Endothelial cell of umbilical vein (primary cell): ENCODE data around the gene BLZF1. TPM values are rescaled to one million over a fixed set of nuclear protein-coding genes. Genes with fewer than 3 reads are reported as not detected.

Experiments
- BruUV-seq: library from RNA; stranded (reverse); fragments of 400-500 nt; replicated peaks from 2 replicates; lab custom pipeline; 2021; lab: Mats Ljungman, UMichigan
- CTCF ChIA-PET: fragments of 300-600, 350-600 bp; sonication (Branson Sonifier 250); formaldehyde crosslinking; loops from one replicate; lab custom pipeline; 2021; ENCODE audit warnings: antibody characterized with exemption, inconsistent platforms; lab: Charles Lee
- POLR2A ChIA-PET: fragments of 300-600, 350-600 bp; sonication (Branson Sonifier 250); formaldehyde crosslinking; loops from one replicate; lab custom pipeline; 2021; ENCODE audit warnings: antibody characterized with exemption, inconsistent platforms; lab: Charles Lee
- DNase-seq: peaks from one replicate; pipeline ENCODE4 v3.0.0-alpha.2; 2011; ENCODE audit warnings: low read depth, low spot score
- FAIRE-seq: peaks from 2 replicates; lab custom pipeline; 2011; peaks lifted over from hg19 to GRCh38; lab: Jason Lieb, UNC
- H2AFZ ChIP-seq: 2 replicates; pipeline ENCODE4 v1.6.0; 2012; ENCODE audit warnings: low read depth, low read length, control low read depth, inconsistent platforms
- H3K27ac ChIP-seq: 2 replicates; pipeline ENCODE4 v1.5.1; 2011; ENCODE audit warnings: low read depth, mild to moderate bottlenecking, control low read depth, low read length, moderate library complexity; ENCODE audit not compliant: insufficient read depth
- H3K27me3 ChIP-seq, 2 experiments: 2 replicates each; pipeline versions ENCODE4 v1.6.0 to v1.6.1; 2011; ENCODE audit warnings: low read length in 2 of 2, mixed read lengths in 1 of 2; ENCODE audit not compliant: control insufficient read depth in 2 of 2, insufficient read depth in 2 of 2
- H3K36me3 ChIP-seq, 2 experiments: 2 replicates in 1 of 2; 3 replicates in 1 of 2; pipeline ENCODE4 v1.5.1; 2011; ENCODE audit warnings: low read length in 2 of 2, mild to moderate bottlenecking in 1 of 2, moderate library complexity in 1 of 2; ENCODE audit not compliant: control insufficient read depth in 2 of 2, insufficient read depth in 2 of 2; ENCODE audit errors: extremely low read depth in 1 of 2
- H3K4me1 ChIP-seq: 3 replicates; pipeline ENCODE4 v1.5.1; 2011; ENCODE audit warnings: mild to moderate bottlenecking, low read length; ENCODE audit not compliant: control insufficient read depth, insufficient read depth; ENCODE audit errors: extremely low read depth
- H3K4me2 ChIP-seq: 2 replicates; pipeline ENCODE4 v1.6.1; 2011; ENCODE audit warnings: low read length, control low read depth, mixed read lengths; ENCODE audit not compliant: insufficient read depth
- H3K4me3 ChIP-seq, 3 experiments: fragments of 200-600 bp in 1 of 3; sonication (generic), shearing (Covaris generic) in 1 of 3; replicated peaks in 1 of 3; 2 replicates each; pipeline ENCODE4 v1.5.1; 2011 to 2016; ENCODE audit warnings: control low read depth in 3 of 3, low read length in 3 of 3, mild to moderate bottlenecking in 2 of 3, inconsistent platforms in 1 of 3, low read depth in 1 of 3, moderate library complexity in 1 of 3; ENCODE audit not compliant: insufficient read depth in 1 of 3
- H3K79me2 ChIP-seq: 2 replicates; pipeline ENCODE4 v1.6.0; 2012; ENCODE audit warnings: low read length, inconsistent platforms; ENCODE audit not compliant: control insufficient read depth, insufficient read depth
- H3K9ac ChIP-seq: replicated peaks from 2 replicates; pipeline ENCODE3; 2011; ENCODE audit warnings: low read length, control low read depth; ENCODE audit not compliant: insufficient read depth; ENCODE audit errors: extremely low read depth
- H3K9me1 ChIP-seq: replicated peaks from 3 replicates; pipeline ENCODE4 v1.6.0; 2011; ENCODE audit warnings: mild to moderate bottlenecking, low read length; ENCODE audit not compliant: control insufficient read depth, insufficient read depth; ENCODE audit errors: extremely low read depth
- H3K9me3 ChIP-seq: replicated peaks from 2 replicates; pipeline ENCODE4 v1.5.1; 2012; ENCODE audit warnings: low read length, inconsistent platforms; ENCODE audit not compliant: control insufficient read depth, insufficient read depth
- H4K20me1 ChIP-seq: replicated peaks from 2 replicates; pipeline ENCODE3; 2011; ENCODE audit warnings: mild to moderate bottlenecking, low read length; ENCODE audit not compliant: control insufficient read depth, insufficient read depth; ENCODE audit errors: extremely low read depth
- EZH2 ChIP-seq: IDR thresholded peaks from 2 replicates; pipeline ENCODE4 v1.6.1; 2012; ENCODE audit warnings: borderline replicate concordance, low read depth, mild to moderate bottlenecking, moderate library complexity, low read length, inconsistent platforms; ENCODE audit not compliant: severe bottlenecking
- FOS ChIP-seq: IDR thresholded peaks from 2 replicates; pipeline ENCODE4 v1.6.1; 2011; ENCODE audit warnings: mild to moderate bottlenecking, low read length, moderate library complexity, borderline replicate concordance; ENCODE audit not compliant: insufficient read depth
- GATA2 ChIP-seq: IDR thresholded peaks from 2 replicates; pipeline ENCODE4 v1.7.0; 2011; ENCODE audit warnings: low read depth, mild to moderate bottlenecking, moderate library complexity, mixed read lengths, low read length; ENCODE audit not compliant: insufficient read length, insufficient read depth
- JUN ChIP-seq: IDR thresholded peaks from 2 replicates; pipeline ENCODE4 v1.6.1; 2011; ENCODE audit warnings: borderline replicate concordance, low read depth; ENCODE audit not compliant: insufficient read length, insufficient read depth
- MYC ChIP-seq: IDR thresholded peaks from one replicate; pipeline ENCODE4 v1.6.1; 2011; ENCODE audit warnings: mild to moderate bottlenecking, low read depth, low read length
- POLR2A ChIP-seq: IDR thresholded peaks from 2 replicates; pipeline ENCODE4 v1.6.1; 2012; ENCODE audit warnings: low read depth, mild to moderate bottlenecking, control low read depth, low read length
- POLR2AphosphoS5 ChIP-seq: IDR thresholded peaks from 2 replicates; pipeline ENCODE4 v1.6.1; 2012; ENCODE audit warnings: low read depth, mild to moderate bottlenecking, control low read depth, low read length, moderate library complexity; ENCODE audit not compliant: insufficient read depth
- dilution Hi-C: fragments of 300-500 bp; cut with MboI; formaldehyde crosslinking; loops from one replicate; pipeline ENCODE4 v1.15.0; 2019; ENCODE audit warnings: low sequenced_read_pairs; ENCODE audit not compliant: extremely low pct_ligation_motif_present
- intact Hi-C: fragments of 100-400 bp; cut with micrococcal nuclease; formaldehyde crosslinking; loops from one replicate; pipeline ENCODE4 v1.10.0; 2022
- polyA plus RNA-seq, 4 experiments: library from polyadenylated mRNA; depleted of rRNA in 3 of 4; stranded (reverse) in 3 of 4; unstranded in 1 of 4; fragments of >200 nt; gene quantifications; 2 replicates each; pipeline versions ENCODE4 v1.2.1 to v1.2.3, GENCODE V29; 2011 to 2012; ENCODE audit warnings: missing spikeins in 1 of 4
- total RNA-seq: library from RNA; stranded (reverse); gene quantifications from 2 replicates; pipeline ENCODE4 v1.2.3, GENCODE V29; 2021
- TF ChIP-seq, protein P1 (sequence below): IDR thresholded peaks from 2 replicates; pipeline ENCODE4 v1.6.1; 2011; ENCODE audit not compliant: insufficient read depth, insufficient read length
- TF ChIP-seq, protein P2 (sequence below), 2 donors: IDR thresholded peaks; 1 replicate in 1 of 2; 2 replicates in 1 of 2; pipeline ENCODE4 v1.5.1; 2011; ENCODE audit warnings: low read length in 2 of 2, mild to moderate bottlenecking in 2 of 2, moderate library complexity in 2 of 2, control low read depth in 1 of 2, inconsistent platforms in 1 of 2, low read depth in 1 of 2; ENCODE audit not compliant: insufficient read depth in 1 of 2; ENCODE audit errors: extremely low read depth in 1 of 2

BLZF1 gene
- total and polyA plus RNA-seq, 2 donors (not counting 3 experiments of a cell fraction or from before 2014, with no cell fraction given), result 4.4 to 19.7 TPM

DNA sequence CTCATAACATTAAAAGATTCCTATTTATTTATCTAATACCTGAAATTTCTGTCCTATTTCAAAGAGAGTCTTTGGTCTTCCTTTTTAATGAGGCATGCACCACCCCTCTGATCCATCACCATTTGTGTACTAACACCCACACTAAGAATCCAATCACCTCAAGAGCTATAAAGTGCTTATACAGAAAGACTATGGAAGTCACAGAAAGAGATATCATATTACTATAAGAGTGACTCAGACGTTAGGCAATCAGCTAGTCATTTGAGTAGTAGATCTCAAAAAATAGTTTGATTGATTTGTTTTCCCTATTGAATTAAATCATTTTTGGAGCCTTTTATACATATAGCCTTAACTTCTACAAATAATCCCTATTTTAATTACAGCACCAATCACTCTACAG lies 46.5 kb upstream of the BLZF1 start:
- Histone ChIP-seq H3K4me1 (peaks cover 5% of the 10 kb centered on the region), H3K27me3 (no peaks in the 10 kb centered on the region), H3K9me3 (no peaks in the 10 kb centered on the region), H3K9me1 (no peaks in the 10 kb centered on the region), H3K79me2 (peaks cover 1% of the 10 kb centered on the region), H3K4me2 (no peak overlapping the region), H3K27ac (no peak overlapping the region), H3K36me3 (no peaks in the 10 kb centered on the region), H3K4me3 (no peak overlapping the region), H3K9ac (no peak overlapping the region), H2AFZ (no peak overlapping the region), H4K20me1 (no peaks in the 10 kb centered on the region)
- intact Hi-C loops, result no loop called here
- CTCF ChIA-PET, result interaction anchor here (0.6 to 1.1 kb wide), 2 partner anchors 11 to 27 kb away, joined by 3 read pairs; no protein-coding TSS in a partner anchor
- TF ChIP-seq GATA2 (no peak), FOS (no peak), MYC (no peak), EZH2 (no peak), JUN (no peak), POLR2A (no peak), POLR2AphosphoS5 (no peak)
- TF ChIP-seq, protein P1, sequence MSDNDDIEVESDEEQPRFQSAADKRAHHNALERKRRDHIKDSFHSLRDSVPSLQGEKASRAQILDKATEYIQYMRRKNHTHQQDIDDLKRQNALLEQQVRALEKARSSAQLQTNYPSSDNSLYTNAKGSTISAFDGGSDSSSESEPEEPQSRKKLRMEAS, result no peak
- TF ChIP-seq, protein P2, sequence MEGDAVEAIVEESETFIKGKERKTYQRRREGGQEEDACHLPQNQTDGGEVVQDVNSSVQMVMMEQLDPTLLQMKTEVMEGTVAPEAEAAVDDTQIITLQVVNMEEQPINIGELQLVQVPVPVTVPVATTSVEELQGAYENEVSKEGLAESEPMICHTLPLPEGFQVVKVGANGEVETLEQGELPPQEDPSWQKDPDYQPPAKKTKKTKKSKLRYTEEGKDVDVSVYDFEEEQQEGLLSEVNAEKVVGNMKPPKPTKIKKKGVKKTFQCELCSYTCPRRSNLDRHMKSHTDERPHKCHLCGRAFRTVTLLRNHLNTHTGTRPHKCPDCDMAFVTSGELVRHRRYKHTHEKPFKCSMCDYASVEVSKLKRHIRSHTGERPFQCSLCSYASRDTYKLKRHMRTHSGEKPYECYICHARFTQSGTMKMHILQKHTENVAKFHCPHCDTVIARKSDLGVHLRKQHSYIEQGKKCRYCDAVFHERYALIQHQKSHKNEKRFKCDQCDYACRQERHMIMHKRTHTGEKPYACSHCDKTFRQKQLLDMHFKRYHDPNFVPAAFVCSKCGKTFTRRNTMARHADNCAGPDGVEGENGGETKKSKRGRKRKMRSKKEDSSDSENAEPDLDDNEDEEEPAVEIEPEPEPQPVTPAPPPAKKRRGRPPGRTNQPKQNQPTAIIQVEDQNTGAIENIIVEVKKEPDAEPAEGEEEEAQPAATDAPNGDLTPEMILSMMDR (IDR thresholded peaks at IDR 0.05; ENCODE audit: extremely low read depth in 1 of 2, insufficient read depth in 1 of 2, low read depth in 1 of 2, low read length in 2 of 2), result no peak
- dilution Hi-C loops, result no loop called here
- no peak for DNase-seq
- POLR2A ChIA-PET, result no interaction called here
- no peak for FAIRE-seq
- BruUV-seq, result no TSS peak
